Measurements from ENCODE around the gene ZFYVE28. TPM values are rescaled to one million over a fixed set of nuclear protein-coding genes. Genes with fewer than 3 reads are reported as not detected.

Gene ZFYVE28
- total RNA-seq, 1 donor from 2014 or later = 11.3 TPM

DNA sequence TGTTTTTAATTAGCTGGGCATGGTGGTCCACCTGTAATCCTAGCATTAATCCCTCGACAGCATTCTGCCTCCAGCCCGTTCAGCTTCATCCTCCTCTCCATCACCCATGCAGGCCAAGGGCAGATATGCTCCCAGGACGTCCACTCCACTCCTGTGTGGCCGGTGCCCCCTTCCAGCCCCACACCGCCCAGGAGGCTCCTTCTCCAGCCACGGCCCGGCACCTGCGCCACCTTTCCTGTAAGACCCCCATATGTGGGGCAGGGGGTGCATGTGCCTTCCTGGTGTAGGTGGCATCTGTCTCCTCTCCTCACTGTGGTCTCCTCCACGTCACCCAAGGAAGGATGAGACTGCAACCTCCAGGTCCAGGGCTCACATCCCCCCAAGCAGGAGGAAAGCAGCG, 99.6 kb downstream of the ZFYVE28 start:
- H3K4me3 ChIP-seq = no peak overlapping the region
- no peaks in the 10 kb centered on the region for H3K4me1 ChIP-seq
- TF ChIP-seq, protein P1, sequence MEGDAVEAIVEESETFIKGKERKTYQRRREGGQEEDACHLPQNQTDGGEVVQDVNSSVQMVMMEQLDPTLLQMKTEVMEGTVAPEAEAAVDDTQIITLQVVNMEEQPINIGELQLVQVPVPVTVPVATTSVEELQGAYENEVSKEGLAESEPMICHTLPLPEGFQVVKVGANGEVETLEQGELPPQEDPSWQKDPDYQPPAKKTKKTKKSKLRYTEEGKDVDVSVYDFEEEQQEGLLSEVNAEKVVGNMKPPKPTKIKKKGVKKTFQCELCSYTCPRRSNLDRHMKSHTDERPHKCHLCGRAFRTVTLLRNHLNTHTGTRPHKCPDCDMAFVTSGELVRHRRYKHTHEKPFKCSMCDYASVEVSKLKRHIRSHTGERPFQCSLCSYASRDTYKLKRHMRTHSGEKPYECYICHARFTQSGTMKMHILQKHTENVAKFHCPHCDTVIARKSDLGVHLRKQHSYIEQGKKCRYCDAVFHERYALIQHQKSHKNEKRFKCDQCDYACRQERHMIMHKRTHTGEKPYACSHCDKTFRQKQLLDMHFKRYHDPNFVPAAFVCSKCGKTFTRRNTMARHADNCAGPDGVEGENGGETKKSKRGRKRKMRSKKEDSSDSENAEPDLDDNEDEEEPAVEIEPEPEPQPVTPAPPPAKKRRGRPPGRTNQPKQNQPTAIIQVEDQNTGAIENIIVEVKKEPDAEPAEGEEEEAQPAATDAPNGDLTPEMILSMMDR (IDR thresholded peaks at IDR 0.05) = no peak
- TF ChIP-seq POLR2AphosphoS5 (IDR thresholded peaks at IDR 0.05; ENCODE audit: insufficient read depth in 1 of 2, low read depth in 1 of 2) (no peak), POLR2A (IDR thresholded peaks at IDR 0.05) (no peak)
- H3K27me3 ChIP-seq = no peaks in the 10 kb centered on the region
- H3K9me3 ChIP-seq = no peaks in the 10 kb centered on the region
- no peaks in the 10 kb centered on the region for H3K36me3 ChIP-seq
- no peak for DNase-seq (ENCODE audit: extremely low spot score in 2 of 2)
- H3K27ac ChIP-seq = no peak overlapping the region
- intact Hi-C loops (cut with DNase I) = no loop called here

- no peak for DNase-seq (ENCODE audit: extremely low spot score in 2 of 2)
- intact Hi-C loops (cut with DNase I) = no loop called here
- no peaks in the 10 kb centered on the region for H3K27me3 ChIP-seq
- H3K4me1 ChIP-seq = no peaks in the 10 kb centered on the region
- H3K9me3 ChIP-seq = no peaks in the 10 kb centered on the region
- H3K27ac ChIP-seq = no peak overlapping the region
- no peaks in the 10 kb centered on the region for H3K36me3 ChIP-seq
- TF ChIP-seq, protein P1 (IDR thresholded peaks at IDR 0.05) = no peak
- no peak for TF ChIP-seq POLR2A (IDR thresholded peaks at IDR 0.05)
- TF ChIP-seq POLR2AphosphoS5 (IDR thresholded peaks at IDR 0.05; ENCODE audit: insufficient read depth in 1 of 2, low read depth in 1 of 2) = no peak
- H3K4me3 ChIP-seq = no peak overlapping the region
Observed at GRCh38 chr4:2318476-2318875, 100.0 kb downstream of the ZFYVE28 start.

DNA sequence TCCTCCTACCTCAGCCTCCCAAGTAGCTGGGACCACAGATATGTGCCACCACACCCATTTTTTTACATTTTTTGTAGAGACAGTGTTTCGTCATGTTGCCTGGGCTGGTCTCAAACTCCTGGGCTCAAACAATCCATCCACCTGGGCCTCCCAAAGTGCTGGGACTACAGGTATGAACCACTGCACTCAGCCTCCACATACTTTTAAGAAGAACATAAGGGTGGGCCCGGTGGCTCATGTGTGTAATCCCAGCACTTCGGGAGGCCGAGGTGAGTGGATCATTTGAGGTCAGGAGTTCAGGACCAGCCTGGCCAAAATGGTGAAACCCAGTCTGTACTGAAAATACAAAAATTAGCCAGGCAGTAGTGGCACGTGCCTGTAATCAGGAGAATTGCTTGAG, 105.1 kb downstream of the ZFYVE28 start:
- H3K4me1 ChIP-seq = no peaks in the 10 kb centered on the region
- H3K27me3 ChIP-seq = no peaks in the 10 kb centered on the region
- DNase-seq (ENCODE audit: extremely low spot score in 2 of 2) = no peak
- peaks cover 4% of the 10 kb centered on the region for H3K9me3 ChIP-seq
- intact Hi-C loops (cut with DNase I) = no loop called here
- no peak overlapping the region for H3K4me3 ChIP-seq
- no peak for TF ChIP-seq POLR2A (IDR thresholded peaks at IDR 0.05)
- no peak for TF ChIP-seq POLR2AphosphoS5 (IDR thresholded peaks at IDR 0.05; ENCODE audit: insufficient read depth in 1 of 2, low read depth in 1 of 2)
- TF ChIP-seq, protein P1 (IDR thresholded peaks at IDR 0.05) = no peak
- no peaks in the 10 kb centered on the region for H3K36me3 ChIP-seq
- no peak overlapping the region for H3K27ac ChIP-seq

- DNase-seq (ENCODE audit: extremely low spot score in 2 of 2) = peak in 1 of 2 donors; percentile 64
- intact Hi-C loops (cut with DNase I) = no loop called here
- TF ChIP-seq POLR2AphosphoS5 (IDR thresholded peaks at IDR 0.05; ENCODE audit: insufficient read depth in 1 of 2, low read depth in 1 of 2) (no peak), POLR2A (IDR thresholded peaks at IDR 0.05) (no peak)
- TF ChIP-seq, protein P1 (IDR thresholded peaks at IDR 0.05) = no peak
Observed at GRCh38 chr4:2306773-2307410, 111.6 kb downstream of the ZFYVE28 start.

DNA sequence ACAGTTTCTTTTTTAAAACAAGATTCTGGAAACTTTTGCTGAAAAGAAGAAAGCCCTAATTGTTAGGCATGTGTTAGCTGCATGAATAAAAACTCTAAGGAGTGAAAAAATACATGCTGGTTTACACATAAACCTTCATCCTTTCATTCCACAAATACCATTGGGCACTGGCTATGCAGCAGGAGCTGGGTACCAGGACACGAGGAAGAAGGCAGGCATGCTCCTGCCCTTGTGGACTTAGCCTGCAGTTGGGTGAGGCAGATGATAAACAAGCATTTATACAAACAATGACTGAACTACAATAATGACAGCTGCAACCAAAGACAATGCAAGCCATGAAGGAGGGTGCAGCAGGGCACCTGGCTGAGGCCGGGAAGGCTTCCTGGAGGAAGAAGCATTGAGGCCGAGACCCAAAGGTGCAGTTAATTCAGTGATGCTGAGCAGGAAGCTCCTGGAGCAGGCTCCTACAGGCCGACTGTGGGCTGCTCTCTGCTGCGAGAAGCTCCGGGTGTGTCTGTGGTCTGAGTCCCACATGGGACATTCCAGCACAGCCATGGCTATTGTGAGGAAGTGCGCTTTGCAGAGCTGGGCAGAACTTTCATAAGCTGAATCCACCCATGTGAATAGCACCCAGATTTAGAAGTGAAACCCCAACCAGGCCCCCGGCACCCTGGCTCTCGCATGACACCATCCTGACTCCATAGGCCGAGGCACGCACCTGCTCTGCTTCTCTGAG, 112.5 kb downstream of the ZFYVE28 start:
- TF ChIP-seq, protein P1 (IDR thresholded peaks at IDR 0.05) = no peak
- no peak for TF ChIP-seq POLR2A (IDR thresholded peaks at IDR 0.05)
- no peak for TF ChIP-seq POLR2AphosphoS5 (IDR thresholded peaks at IDR 0.05; ENCODE audit: insufficient read depth in 1 of 2, low read depth in 1 of 2)
- H3K36me3 ChIP-seq = no peaks in the 10 kb centered on the region
- H3K9me3 ChIP-seq = peaks cover 4% of the 10 kb centered on the region
- no peaks in the 10 kb centered on the region for H3K4me1 ChIP-seq
- H3K4me3 ChIP-seq = no peak overlapping the region
- no peak for DNase-seq (ENCODE audit: extremely low spot score in 2 of 2)
- H3K27ac ChIP-seq = no peak overlapping the region
- no peaks in the 10 kb centered on the region for H3K27me3 ChIP-seq
- intact Hi-C loops (cut with DNase I) = no loop called here

More at GRCh38 chr4:2306773-2307410, 111.6 kb downstream of the ZFYVE28 start:
- H3K27ac ChIP-seq = no peak overlapping the region
- H3K27me3 ChIP-seq = no peaks in the 10 kb centered on the region
- H3K36me3 ChIP-seq = no peaks in the 10 kb centered on the region
- H3K4me3 ChIP-seq = no peak overlapping the region
- peaks cover 4% of the 10 kb centered on the region for H3K9me3 ChIP-seq
- H3K4me1 ChIP-seq = no peaks in the 10 kb centered on the region

All from vagina (tissue), 2 donors.